GM21515 (cell line): Measurements from ENCODE around the gene SPCS3.
"Not testable (repeated sequence)": the region's sequence is repeated elsewhere in the genome, so short reads cannot be mapped to it uniquely, and the experiment has no call there.

Experiments used
- ATAC-seq: cut with Tn5 transposase; IDR thresholded peaks from one replicate; pipeline ENCODE4 v1.9.1; 2021; ENCODE audit not compliant: unreplicated experiment

The SPCS3 gene

DNA sequence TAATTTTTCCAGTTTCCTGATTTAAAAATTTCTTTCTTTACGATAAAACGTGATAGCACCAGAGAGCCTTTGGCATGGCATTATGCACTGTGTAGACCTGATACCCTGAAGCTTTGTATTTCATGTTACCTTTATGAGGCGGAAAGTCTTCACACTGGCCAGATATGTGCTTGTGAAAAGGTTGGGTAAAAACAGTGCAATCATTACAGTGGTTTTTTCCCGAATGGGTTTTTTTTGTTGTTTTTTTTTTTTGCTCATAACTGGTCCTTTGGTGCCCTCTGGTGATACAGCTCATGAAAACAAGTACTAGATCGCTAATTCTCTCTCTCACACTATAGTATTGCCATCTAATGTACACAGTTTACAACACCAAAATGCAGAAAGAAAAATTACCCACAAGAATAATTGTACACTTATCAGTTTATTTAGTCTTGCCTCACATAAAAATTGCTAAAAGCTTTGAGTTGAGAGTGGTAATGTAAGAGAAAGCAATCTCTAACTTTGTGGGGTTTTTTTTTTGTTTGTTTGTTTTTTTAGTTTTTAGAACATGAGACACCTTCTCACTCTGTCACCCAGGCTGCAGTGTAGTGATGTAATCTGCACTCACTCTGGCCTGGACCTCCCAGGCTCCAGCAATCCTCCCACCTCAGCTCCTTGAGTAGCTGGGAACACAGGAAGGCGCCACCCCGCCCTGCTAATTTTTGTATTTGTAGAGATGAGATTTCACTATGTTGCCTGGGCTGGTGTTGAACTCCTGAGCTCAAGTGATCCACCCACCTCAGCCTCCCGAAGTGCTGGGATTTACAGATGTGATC is 21.3 kb downstream of the SPCS3 start:
- no peak for ATAC-seq

DNA sequence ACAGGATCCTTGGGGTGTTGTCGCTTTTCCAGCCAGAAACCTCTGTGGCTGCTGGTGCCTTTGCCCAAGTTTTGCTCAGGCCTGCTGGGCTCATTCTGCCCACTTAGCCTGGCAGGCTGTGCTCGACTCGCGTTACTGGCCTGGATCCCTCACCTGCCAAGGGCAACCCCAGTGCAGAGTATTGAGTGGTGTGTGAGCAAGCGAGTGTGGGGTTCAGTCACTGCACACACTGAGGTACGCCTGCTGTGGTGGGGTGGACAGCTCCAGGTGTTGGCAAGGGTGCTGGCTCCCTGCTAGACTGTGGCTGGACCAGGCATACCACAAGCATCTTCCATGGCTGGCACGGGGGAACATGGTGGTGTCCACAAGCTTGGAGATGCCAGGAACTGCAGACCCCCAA is 22.6 kb downstream of the SPCS3 start:
- no peak for ATAC-seq

DNA sequence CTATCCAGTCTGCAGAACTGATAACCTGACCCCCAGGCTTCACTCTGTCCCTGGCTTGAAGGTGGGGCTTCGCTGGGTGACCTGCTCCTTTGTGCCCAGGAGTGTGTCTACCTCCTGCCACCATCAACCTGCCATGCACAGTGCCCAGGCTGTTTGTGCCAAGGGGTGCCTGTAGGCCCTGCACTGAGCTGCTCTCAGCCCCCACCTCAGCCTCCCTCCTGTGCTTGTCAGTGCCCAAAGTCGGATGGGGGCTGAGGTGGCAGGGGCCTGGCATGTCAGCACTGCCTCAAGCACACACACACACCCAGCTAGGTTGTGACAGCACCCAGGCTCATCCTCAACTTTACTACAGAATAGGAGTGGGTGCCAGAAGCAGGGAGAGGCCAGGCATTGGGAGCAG is 23.5 kb downstream of the SPCS3 start:
- no peak for ATAC-seq

DNA sequence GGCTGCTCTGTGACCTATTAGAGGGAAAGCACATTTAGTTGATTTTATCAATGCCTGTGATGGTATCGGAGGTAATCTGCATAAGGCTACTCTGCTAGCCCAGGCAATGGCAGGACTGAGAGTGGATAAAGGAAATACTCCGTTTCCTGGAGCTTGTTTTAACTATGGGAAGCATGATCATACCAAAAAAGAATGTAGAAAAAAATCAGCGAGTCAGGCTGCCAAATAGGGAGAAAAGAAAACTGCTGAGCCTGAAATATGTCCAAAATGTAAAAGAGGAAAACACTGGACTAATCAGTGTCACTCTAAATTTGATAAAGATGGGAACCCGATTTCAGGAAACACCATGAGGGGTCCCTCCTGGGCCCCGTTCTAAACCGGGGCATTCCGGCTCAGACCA is 25.6 kb downstream of the SPCS3 start:
- ATAC-seq: not testable (repeated sequence)

GRCh38 chr4:176346836-176347235 is 27.1 kb downstream of the SPCS3 start:
- ATAC-seq: not testable (repeated sequence)

DNA sequence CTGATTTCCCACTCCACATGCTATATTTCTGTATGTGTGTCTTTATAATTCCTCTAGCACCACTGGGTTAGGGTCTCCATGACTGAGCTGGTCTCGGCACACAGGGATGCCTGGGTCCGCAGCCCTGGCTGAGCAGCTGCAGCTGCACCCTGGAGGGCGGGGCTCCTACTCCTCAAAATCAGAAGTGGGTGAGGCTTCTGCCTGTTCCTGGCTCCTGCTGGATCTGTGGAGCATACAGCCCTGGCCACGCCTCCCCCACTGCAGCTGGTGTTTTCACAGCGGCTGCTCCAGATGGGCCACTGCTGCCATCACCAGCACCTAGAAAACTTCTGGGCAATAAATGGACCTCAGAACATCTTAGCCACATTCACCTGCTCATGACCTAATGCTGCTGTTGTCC is 30.9 kb downstream of the SPCS3 start:
- ATAC-seq: no peak

- ATAC-seq: no peak
Measured at GRCh38 chr4:176354884-176355283, 35.1 kb downstream of the SPCS3 start.

DNA sequence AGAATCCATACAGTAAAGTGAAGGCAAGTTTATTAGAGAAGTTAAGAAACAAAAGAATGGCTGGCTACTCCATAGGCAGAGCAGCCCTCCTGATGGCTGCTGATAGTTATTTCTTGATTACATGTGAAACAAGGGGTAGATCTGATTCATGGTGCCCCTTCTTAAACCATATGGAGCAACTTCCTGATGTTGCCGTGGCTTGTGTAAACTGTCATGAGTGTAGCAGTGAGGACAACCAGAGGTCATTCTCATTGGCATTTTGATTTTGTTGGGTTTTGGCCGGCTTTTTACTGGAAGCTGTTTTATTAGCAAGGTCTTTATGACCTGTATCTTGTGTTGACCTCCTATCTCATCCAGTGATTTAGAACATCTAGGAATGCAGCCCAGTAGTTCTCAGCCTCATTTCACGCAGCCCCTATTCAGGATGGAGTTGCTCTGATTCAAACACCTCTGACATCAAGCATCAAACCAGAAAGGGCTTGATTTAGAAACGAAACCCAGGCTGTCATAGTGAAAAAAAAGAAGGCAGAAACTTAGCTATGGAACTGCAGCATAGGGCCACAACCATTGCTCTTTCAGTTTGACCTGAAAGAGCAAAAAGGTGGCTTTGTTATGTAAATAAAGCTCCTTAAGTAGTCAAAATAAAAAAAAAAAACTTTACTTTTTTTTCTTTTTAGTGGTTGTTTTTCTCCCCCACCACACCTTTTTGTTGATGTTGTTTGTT is 37.8 kb downstream of the SPCS3 start:
- ATAC-seq: peak; percentile 99

- peak; percentile 3 for ATAC-seq
Measured at GRCh38 chr4:176358083-176358469, 38.3 kb downstream of the SPCS3 start.

- ATAC-seq: no peak
Measured at GRCh38 chr4:176359590-176359989, 39.8 kb downstream of the SPCS3 start.

GRCh38 chr4:176360446-176360845 is 40.7 kb downstream of the SPCS3 start:
- no peak for ATAC-seq

DNA sequence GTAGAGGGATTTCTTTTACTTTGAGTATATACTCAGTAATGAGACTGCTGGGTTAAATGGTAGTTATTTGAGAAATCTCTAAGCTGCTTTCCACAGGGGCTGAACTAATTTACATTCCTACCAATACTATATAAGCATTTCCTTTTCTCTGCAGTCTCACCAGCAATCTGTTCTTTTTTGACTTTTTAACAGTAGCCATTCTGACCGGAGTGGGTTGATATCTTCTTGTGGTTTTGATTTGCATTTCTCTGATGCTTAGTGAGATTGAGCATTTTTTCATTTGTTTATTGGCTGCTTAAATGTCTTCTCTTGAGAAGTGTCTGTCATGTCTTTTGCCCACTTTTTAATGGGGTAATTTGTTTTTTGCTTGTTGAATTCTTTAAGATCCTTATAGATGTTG is 43.3 kb downstream of the SPCS3 start:
- ATAC-seq: peak; percentile 68

DNA sequence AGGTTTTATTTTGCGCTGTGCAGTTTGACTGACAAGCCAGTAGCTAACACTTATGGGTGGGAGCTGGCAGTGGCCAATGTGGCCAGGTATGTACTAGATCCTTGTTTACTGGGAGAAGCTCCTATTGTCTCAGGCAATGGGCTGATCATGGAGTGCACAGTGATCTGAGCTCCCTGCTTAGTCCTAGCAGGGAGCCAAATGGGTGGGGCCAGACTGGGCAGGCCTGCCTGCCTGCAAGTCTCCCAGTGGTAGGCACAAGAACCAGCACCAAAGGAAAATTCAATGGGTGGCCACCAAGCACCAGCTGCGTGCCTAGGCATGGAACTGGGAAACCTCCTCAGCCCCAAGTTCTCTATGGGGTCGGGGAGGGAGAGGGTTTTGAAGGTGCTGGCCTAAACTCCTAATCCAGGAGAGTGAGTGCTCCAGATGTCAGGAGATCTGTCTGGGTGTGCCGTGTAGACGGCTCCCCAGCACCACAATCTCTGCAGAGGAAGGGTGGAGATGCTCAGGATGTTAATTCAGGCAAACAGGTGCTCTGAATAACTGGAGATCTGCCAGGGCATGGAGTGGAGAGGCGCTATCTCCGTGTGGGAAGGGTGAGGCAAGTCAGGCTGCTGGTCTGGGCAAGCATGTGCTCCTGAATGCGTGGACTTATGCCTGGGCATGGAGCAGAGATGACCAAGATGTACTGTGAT is 48.2 kb downstream of the SPCS3 start:
- no peak for ATAC-seq

- no peak for ATAC-seq
Measured at GRCh38 chr4:176376032-176376614, 56.4 kb downstream of the SPCS3 start.

DNA sequence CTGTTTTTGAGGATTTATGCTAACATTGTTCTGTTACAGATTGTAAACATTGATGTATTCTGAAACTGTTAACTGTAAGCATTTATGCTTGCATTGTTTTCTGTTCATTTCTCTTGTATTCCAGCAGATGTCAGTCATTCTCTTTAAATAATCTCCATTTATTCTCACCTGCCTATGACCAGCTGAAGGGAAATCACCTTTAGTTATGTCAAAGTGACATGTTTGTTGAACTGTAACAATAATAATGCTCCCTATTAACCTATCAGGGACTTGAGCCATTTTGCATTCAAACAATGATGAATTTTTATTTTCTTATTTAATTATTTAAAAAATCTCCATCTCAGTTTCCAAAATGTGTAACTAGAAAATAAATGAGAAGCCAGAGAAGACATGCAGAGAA is 58.0 kb downstream of the SPCS3 start:
- peak; percentile 91 for ATAC-seq

DNA sequence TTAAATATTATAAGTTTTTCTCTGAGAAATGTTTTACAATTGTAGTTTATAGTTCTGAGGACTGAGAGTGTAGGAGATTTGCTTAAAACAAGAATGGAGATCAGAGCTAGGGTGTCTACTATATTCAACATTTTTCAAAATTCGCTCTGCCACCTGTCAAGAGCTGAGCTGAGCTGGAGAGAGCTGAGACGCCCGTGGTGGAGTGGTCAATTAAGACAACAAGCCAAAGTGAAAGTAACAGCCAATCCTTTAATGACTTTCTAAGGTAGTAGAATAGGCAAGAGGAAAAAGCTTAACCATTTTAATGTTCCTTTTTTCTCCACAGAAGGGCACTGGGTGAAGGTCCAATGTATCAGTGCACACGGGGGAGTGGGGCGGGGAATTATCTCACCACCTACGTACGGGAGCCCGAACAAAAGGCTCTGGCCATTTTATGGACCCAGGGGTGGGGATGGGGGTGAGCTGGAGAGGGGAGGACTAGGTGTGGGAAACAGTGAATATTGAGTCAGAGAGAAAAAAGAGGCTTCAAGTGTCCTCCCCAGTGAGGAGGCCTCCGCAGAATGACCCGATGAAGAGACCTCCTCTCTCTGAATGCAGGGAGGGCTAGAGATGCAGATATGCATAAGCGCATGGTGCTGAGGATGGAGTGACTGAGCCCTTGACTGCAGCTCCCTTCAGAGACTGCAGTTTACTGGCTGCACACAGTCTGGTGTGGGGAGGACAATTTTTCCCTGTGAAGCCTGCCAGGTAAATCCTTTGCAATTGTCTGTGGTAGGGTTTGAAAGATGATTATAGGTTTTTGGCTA is 60.8 kb downstream of the SPCS3 start:
- ATAC-seq: no peak
